HepG2 (cell line): ENCODE measurements around the gene KLHDC7A. TPM values are rescaled to one million over a fixed set of nuclear protein-coding genes. Genes with fewer than 3 reads are reported as not detected.

Source experiments
- ATAC-seq: fragments of 200-7000 bp; cut with Tn5 transposase; 3 replicates; pipeline ENCODE4 v1.9.1; 2020; ENCODE audit warnings: mild to moderate bottlenecking, moderate library complexity
- BruUV-seq: library from RNA; stranded (reverse); fragments of 400-500 nt; replicated peaks from 2 replicates; lab custom pipeline; 2021; lab: Mats Ljungman, UMichigan
- CTCF ChIA-PET: fragments of 300-600 bp; formaldehyde crosslinking; extraction: SDS; loops from one replicate; lab custom pipeline; 2021; ENCODE audit warnings: low total read pairs, inconsistent platforms, low intra/inter-chr PET ratio; lab: Yijun Ruan, JAX
- POLR2A ChIA-PET: fragments of 350-600 bp; sonication (Branson Sonifier 250); formaldehyde crosslinking; loops from one replicate; lab custom pipeline; 2020; ENCODE audit warnings: antibody characterized with exemption, inconsistent platforms; lab: Yijun Ruan, JAX
- DNase-seq: peaks from one replicate; pipeline ENCODE4 v3.0.0-alpha.2; 2015; ENCODE audit warnings: low spot score
- FAIRE-seq: peaks from 3 replicates; lab custom pipeline; 2011; peaks lifted over from hg19 to GRCh38; lab: Jason Lieb, UNC
- H2AFZ ChIP-seq: one replicate; pipeline ENCODE4 v1.6.1; 2011; ENCODE audit warnings: low read length, inconsistent platforms
- H3K27ac ChIP-seq: fragments of 300-600 bp; 3 replicates; pipeline ENCODE4 v1.8.0; 2011; ENCODE audit warnings: mixed run types, mild to moderate bottlenecking, mixed read lengths, low read length, inconsistent platforms; ENCODE audit not compliant: insufficient read depth; ENCODE audit errors: extremely low read length
- H3K27me3 ChIP-seq, 2 experiments: fragments of 200-600 bp in 1 of 2; 2 replicates in 1 of 2; 3 replicates in 1 of 2; pipeline versions ENCODE4 v1.6.0 to v1.8.0; 2011; ENCODE audit warnings: low read length in 2 of 2, mild to moderate bottlenecking in 2 of 2, moderate library complexity in 2 of 2, inconsistent platforms in 1 of 2; ENCODE audit not compliant: insufficient read depth in 2 of 2, control insufficient read depth in 1 of 2
- H3K36me3 ChIP-seq, 2 experiments: fragments of 200-600 bp in 1 of 2; replicated peaks in 1 of 2; 2 replicates in 1 of 2; 3 replicates in 1 of 2; pipeline versions ENCODE4 v1.5.1 to v1.8.0; 2011; ENCODE audit warnings: low read length in 2 of 2, inconsistent platforms in 1 of 2; ENCODE audit not compliant: insufficient read depth in 2 of 2, control insufficient read depth in 1 of 2
- H3K4me1 ChIP-seq: 2 replicates; pipeline ENCODE4 v1.5.1; 2012; ENCODE audit warnings: low read length, inconsistent platforms; ENCODE audit not compliant: insufficient read depth
- H3K4me2 ChIP-seq: 2 replicates; pipeline ENCODE4 v1.6.0; 2011; ENCODE audit warnings: low read depth, low read length, inconsistent platforms
- H3K4me3 ChIP-seq, 3 experiments: fragments of 200-600 bp in 1 of 3; sonication (generic), shearing (Covaris generic) in 1 of 3; replicated peaks in 1 of 3; 2 replicates each; pipeline ENCODE4 v1.5.1; 2011 to 2016; ENCODE audit warnings: low read length in 3 of 3, inconsistent platforms in 2 of 3, low read depth in 2 of 3, mild to moderate bottlenecking in 2 of 3, control low read depth in 1 of 3, mixed read lengths in 1 of 3; ENCODE audit not compliant: insufficient read depth in 1 of 3
- H3K79me2 ChIP-seq: one replicate; pipeline ENCODE4 v1.6.1; 2011; ENCODE audit warnings: low read length, inconsistent platforms; ENCODE audit not compliant: insufficient read depth
- H3K9ac ChIP-seq: 2 replicates; pipeline ENCODE4 v1.6.0; 2011; ENCODE audit warnings: mild to moderate bottlenecking, low read depth, low read length, inconsistent platforms; ENCODE audit not compliant: insufficient read depth
- H3K9me3 ChIP-seq: 2 replicates; pipeline ENCODE4 v1.5.1; 2012; ENCODE audit warnings: mild to moderate bottlenecking, low read length
- H4K20me1 ChIP-seq: 2 replicates; pipeline ENCODE4 v1.6.0; 2011; ENCODE audit warnings: inconsistent platforms, mild to moderate bottlenecking, low read length, moderate library complexity; ENCODE audit not compliant: insufficient read depth
- CEBPB ChIP-seq: IDR thresholded peaks from 2 replicates; pipeline ENCODE4 v1.6.1; 2011; ENCODE audit warnings: low read depth, low read length, improper control_type of control experiment, borderline replicate concordance
- GABPB1 ChIP-seq: IDR thresholded peaks from 2 replicates; pipeline ENCODE4 v1.6.1; 2016; ENCODE audit warnings: mild to moderate bottlenecking, missing genetic modification reagents, moderate library complexity, missing compliant biosample characterization
- HDAC6 ChIP-seq: fragments of 200-600 bp; sonication (generic); IDR thresholded peaks from 2 replicates; pipeline ENCODE4 v1.7.0; 2017; ENCODE audit warnings: mild to moderate bottlenecking, antibody characterized with exemption, low read length, low read depth
- SALL2 ChIP-seq: sonication (generic); formaldehyde crosslinking; IDR thresholded peaks from 2 replicates; pipeline ENCODE4 v1.8.1; 2023; ENCODE audit warnings: mild to moderate bottlenecking, missing genetic modification reagents, inconsistent platforms
- SIN3B ChIP-seq: fragments of 150-350 bp; IDR thresholded peaks from 2 replicates; pipeline ENCODE4 v1.6.1; 2014; ENCODE audit warnings: low read length
- TBP ChIP-seq: sonication (generic); formaldehyde crosslinking; IDR thresholded peaks from 2 replicates; pipeline ENCODE4 v1.5.0; 2020; ENCODE audit warnings: missing genetic modification reagents
- ZBTB1 ChIP-seq: sonication (generic); formaldehyde crosslinking; IDR thresholded peaks from 2 replicates; pipeline ENCODE4 v1.4.0; 2020; ENCODE audit warnings: missing genetic modification reagents, borderline replicate concordance
- ZFP36 ChIP-seq: fragments of 150-350 bp; IDR thresholded peaks from 2 replicates; pipeline ENCODE4 v1.6.1; 2018; ENCODE audit warnings: borderline replicate concordance, low read length, low read depth; ENCODE audit not compliant: partially characterized antibody
- ZNF292 ChIP-seq: sonication (generic); formaldehyde crosslinking; IDR thresholded peaks from 2 replicates; pipeline ENCODE4 v1.8.1; 2022; ENCODE audit warnings: mild to moderate bottlenecking, low read depth, missing genetic modification reagents, borderline replicate concordance
- ZNF629 ChIP-seq: sonication (generic); formaldehyde crosslinking; conservative IDR thresholded peaks from 2 replicates; pipeline ENCODE4 v1.5.0; 2020; ENCODE audit warnings: missing genetic modification reagents
- ZNF776 ChIP-seq: sonication (generic); formaldehyde crosslinking; IDR thresholded peaks from 2 replicates; pipeline ENCODE4 v1.4.0; 2020; ENCODE audit warnings: mild to moderate bottlenecking, missing genetic modification reagents
- ZNF788 ChIP-seq: sonication (generic); formaldehyde crosslinking; IDR thresholded peaks from 2 replicates; pipeline ENCODE4 v1.5.0; 2020; ENCODE audit warnings: mild to moderate bottlenecking, missing genetic modification reagents, borderline replicate concordance
- WGBS: methylation state at CpG from one replicate; pipeline ENCODE4 v1.1.6; 2017; ENCODE audit warnings: low lambda C conversion rate; 5-methylcytosine and 5-hydroxymethylcytosine counted together
- in situ Hi-C: cut with HindIII; loops from 2 replicates; pipeline ENCODE4 v1.10.0; 2017; ENCODE audit warnings: low pct_unique_long_range_greater_than_20kb; ENCODE audit not compliant: extremely low pct_ligation_motif_present
- intact Hi-C: fragments of 100-400 bp; cut with micrococcal nuclease; formaldehyde crosslinking; loops from one replicate; pipeline ENCODE4 v1.10.0; 2022; ENCODE audit not compliant: unreplicated experiment
- polyA plus RNA-seq, 8 experiments: library from polyadenylated mRNA; depleted of rRNA in 3 of 8; stranded (reverse) in 7 of 8; unstranded in 1 of 8; fragments of >200 nt; fragmentation: Illumina TruSeq in 4 of 8; extraction: Trizol in 4 of 8; gene quantifications; 2 replicates each; pipeline versions ENCODE4 v1.2.1 to v1.2.3, GENCODE V29; 2011 to 2016; ENCODE audit warnings: low read depth in 4 of 8, missing spikeins in 1 of 8, mixed read lengths in 1 of 8; ENCODE audit not compliant: insufficient read depth in 1 of 8
- total RNA-seq, 5 experiments: library from RNA; depleted of rRNA; stranded (reverse); fragments of >200 nt; fragmentation: Illumina TruSeq; extraction: Trizol; gene quantifications; 2 replicates each; pipeline ENCODE4 v1.2.3, GENCODE V29; 2016; ENCODE audit warnings: low read depth in 1 of 5

KLHDC7A gene
- total and polyA plus RNA-seq, 2 of the 13 experiments (the other 11 are each of a cell fraction or from before 2014, with no cell fraction given): 0.15 to 1.8 TPM

DNA sequence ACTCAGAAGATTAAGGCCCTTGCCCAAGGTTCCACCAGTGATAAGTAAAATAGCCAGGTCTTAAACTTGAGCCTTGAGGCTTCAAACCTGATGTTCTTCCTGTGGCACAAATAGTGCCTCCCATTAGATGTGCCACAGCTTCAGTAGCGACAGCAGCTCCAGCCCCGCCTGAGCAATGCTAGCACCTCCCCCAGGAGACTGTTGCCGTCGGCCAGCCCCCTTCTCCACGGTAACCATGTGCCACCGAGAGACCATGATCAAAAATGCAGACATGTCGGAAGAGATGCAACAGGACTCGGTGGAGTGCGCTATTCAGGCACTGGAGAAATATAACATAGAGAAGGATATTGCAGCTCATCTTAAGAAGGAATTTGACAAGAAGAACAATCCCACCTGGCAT, 32.2 kb downstream of the KLHDC7A start:
- Histone ChIP-seq H3K9me3 (peaks cover 15% of the 10 kb centered on the region), H3K27ac (no peak overlapping the region), H3K9ac (no peak overlapping the region), H2AFZ (no peak overlapping the region), H3K27me3 (no peaks in the 10 kb centered on the region), H3K79me2 (no peaks in the 10 kb centered on the region), H3K4me3 (no peak overlapping the region), H3K4me2 (no peak overlapping the region), H3K36me3 (no peaks in the 10 kb centered on the region), H4K20me1 (no peaks in the 10 kb centered on the region), H3K4me1 (peaks cover 20% of the 10 kb centered on the region)
- CTCF ChIA-PET: no interaction called here
- in situ Hi-C loops (no loop called here), intact Hi-C loops (no loop called here)
- DNase-seq: no peak
- no TSS peak for BruUV-seq
- no peak for ATAC-seq
- no peak for FAIRE-seq
- TF ChIP-seq TBP (CRISPR knock-in tag) (no peak), ZNF776 (CRISPR knock-in tag) (no peak), CEBPB (no peak), ZBTB1 (no peak), ZNF629 (CRISPR knock-in tag) (no peak), ZNF788 (no peak), ZFP36 (no peak), ZNF292 (no peak), SIN3B (no peak), SALL2 (CRISPR knock-in tag) (no peak), GABPB1 (CRISPR knock-in tag) (no peak), HDAC6 (no peak)
- WGBS: 46% methylated on average over 9 of the region's 9 CpGs
- POLR2A ChIA-PET: no interaction called here
